Stimulated activated CD8-positive, alpha-beta memory T cell treated with anti-CD3 and anti-CD28 coated beads, Interleukin-12 subunit alpha, Interleukin-12 subunit beta, amount 100 ng/mL, for 24 hours (primary cell): ENCODE measurements around the gene SNX8.
"Not testable (repeated sequence)": the region's sequence is repeated elsewhere in the genome, so short reads cannot be mapped to it uniquely, and the experiment has no call there.

Experiments
- DNase-seq: peaks from one replicate; pipeline ENCODE4 v3.0.0-alpha.2; 2020; ENCODE audit errors: extremely low read depth

Gene SNX8

DNA sequence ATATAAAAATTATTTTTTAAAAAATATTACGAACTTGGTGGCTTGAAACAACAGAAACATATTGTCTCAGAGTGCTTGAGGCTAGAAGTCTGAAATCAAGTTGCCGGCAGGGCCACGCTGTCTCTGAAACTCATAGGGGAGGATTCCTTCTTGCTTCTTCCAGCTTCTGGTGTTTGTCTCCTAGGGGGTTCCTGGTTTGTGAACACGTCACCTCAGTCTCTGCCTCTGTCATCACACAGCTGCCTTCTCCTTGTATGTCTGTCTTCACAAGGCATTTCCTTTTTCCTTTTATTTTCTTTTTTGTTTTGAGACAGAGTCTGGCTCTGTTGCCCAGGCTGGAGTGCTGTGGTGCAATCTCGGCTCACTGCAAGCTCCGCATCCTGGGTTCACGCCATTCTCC is 12.7 kb upstream of the SNX8 start:
- no peak for DNase-seq

DNA sequence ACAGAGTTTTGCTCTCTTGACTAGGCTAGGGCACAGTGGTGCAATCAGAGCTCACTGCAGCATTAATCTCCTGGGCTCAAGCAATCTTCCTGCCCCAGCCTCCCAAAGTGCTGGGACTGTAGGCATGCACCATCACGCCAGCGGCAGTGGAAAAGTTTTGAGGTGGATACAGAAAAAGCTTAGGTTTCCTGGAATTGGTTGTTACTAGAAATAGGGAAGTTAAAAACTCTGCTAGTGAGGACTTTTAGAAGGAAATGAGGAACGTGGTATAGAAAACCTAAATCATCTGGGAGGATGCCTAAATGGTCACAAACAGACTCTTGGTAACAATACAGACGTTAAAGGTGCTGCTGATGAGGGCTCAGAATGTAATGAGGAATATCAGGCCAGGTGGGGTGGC is 10.9 kb upstream of the SNX8 start:
- no peak for DNase-seq

GRCh38 chr7:2321020-2321419 is 6.8 kb upstream of the SNX8 start:
- DNase-seq: no peak

DNA sequence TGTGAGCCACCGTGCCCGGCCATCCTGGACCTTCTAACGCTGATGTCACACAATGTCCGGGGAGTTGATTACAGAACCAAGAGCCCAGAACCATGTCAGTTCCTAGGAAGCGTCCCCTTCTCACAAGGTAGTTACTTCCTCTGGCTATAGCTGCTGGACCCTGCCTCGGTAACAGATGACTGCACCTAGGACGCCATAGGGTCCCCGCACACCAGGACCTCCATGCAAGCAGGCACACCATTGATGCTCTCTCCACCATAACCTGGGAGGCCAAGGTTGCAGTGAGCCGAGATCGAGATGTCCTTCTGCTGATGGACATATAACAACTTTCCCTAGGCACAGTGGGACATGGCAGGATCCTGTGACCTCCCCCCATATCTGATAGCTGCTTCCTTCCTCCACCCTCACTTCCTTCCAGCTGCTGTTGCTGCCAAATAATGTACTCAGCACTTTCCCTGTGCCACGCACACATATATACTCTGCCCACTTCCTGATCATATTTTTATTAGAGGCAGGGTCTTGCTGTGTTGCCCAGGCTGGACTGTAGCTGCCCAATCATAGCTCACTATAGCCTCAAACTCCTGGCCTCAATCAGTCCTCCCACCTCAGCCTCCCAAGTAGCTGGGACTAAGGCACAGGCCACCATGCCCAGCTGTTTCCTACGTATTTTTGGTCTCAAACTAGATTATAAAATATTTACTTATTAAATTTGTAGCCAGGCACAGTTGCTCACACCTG is 3.5 kb upstream of the SNX8 start:
- no peak for DNase-seq

GRCh38 chr7:2316578-2316977 is 2.3 kb upstream of the SNX8 start:
- no peak for DNase-seq

DNA sequence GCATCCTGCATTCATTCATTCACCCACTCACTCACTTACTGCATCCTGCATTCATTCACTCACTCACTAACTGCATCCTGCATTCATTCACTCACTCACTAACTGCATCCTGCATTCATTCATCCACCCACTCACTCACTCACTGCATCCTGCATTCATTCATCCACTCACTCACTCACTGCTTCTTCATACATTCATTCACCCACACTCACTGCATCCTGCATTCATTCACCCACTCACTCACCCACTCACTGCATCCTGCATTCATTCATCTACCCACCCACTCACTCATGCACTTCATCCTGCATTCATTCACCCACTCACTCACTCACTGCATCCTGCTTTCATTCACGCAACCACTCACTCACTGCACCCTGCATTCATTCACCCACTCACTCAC is 1.5 kb upstream of the SNX8 start:
- DNase-seq: no peak

DNA sequence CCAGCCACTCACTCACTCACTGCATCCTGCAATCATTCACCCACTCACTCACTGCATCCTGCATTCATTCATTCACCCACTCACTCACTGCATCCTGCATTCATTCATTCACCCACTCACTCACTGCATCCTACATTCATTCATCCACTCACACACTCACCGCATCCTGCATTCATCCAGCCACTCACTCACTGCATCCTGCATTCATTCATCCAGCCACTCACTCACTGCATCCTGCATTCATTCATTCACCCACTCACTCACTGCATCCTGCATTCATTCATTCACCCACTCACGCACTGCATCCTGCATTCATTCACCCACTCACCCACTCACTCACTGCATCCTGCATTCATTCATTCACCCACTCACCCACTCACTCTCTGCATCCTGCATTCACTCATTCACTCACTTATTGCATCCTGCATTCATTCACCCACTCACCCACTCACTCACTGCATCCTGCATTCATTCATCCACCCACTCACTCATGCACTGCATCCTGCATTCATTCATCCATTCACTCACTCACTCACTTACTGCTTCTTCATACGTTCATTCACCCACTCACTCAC is 802 bp upstream of the SNX8 start:
- not testable (repeated sequence) for DNase-seq

- DNase-seq: no peak
These were observed 612 bp downstream of the SNX8 start for GRCh38 chr7:2313450-2314208.

GRCh38 chr7:2312267-2312929 is 1.8 kb downstream of the SNX8 start:
- DNase-seq: no peak

- no peak for DNase-seq
These were observed 4.3 kb downstream of the SNX8 start for GRCh38 chr7:2309889-2310331.

- DNase-seq: no peak
These were observed 6.5 kb downstream of the SNX8 start for GRCh38 chr7:2307690-2308107.

- no peak for DNase-seq
These were observed 7.6 kb downstream of the SNX8 start for GRCh38 chr7:2306688-2307087.

DNA sequence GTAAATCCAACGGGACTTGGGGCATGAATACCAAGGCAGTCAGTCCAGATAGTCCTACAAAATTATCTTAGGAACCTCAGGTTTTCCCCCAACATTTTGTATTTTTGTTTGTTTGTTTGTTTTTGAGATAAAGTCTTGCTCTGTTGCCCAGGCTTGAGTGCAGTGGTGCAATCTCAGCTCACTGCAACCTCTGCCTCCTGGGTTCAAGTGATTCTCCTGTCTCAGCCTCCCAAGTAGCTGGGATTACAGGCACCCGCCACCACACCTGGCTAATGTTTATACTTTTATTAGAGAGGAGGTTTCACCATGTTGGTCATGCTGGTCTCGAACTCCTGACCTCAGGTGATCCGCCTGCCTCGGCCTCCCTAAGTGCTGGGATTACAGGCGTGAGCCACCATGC is 9.0 kb downstream of the SNX8 start:
- DNase-seq: not testable (repeated sequence)

GRCh38 chr7:2303520-2303919 is 10.7 kb downstream of the SNX8 start:
- DNase-seq: not testable (repeated sequence)

- not testable (repeated sequence) for DNase-seq
These were observed 11.4 kb downstream of the SNX8 start for GRCh38 chr7:2302743-2303397.

DNA sequence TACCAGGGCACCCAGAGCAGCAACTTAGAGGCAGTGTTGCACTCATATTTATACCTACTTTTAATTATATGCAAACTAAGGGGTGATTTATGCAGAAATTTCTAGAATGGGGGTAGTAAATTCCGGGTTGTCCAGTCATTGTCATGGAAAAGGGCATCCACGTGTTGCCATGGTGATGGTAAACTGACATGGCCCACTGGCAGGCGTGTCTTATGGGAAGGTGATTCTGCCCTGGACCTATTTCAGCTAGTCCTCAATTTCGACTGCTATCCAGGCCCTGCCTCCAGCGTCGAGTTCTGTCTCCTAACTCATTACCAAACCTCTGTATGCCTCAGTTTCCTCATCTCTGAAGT is 12.8 kb downstream of the SNX8 start:
- no peak for DNase-seq

GRCh38 chr7:2299870-2300512 is 14.2 kb downstream of the SNX8 start:
- no peak for DNase-seq

DNA sequence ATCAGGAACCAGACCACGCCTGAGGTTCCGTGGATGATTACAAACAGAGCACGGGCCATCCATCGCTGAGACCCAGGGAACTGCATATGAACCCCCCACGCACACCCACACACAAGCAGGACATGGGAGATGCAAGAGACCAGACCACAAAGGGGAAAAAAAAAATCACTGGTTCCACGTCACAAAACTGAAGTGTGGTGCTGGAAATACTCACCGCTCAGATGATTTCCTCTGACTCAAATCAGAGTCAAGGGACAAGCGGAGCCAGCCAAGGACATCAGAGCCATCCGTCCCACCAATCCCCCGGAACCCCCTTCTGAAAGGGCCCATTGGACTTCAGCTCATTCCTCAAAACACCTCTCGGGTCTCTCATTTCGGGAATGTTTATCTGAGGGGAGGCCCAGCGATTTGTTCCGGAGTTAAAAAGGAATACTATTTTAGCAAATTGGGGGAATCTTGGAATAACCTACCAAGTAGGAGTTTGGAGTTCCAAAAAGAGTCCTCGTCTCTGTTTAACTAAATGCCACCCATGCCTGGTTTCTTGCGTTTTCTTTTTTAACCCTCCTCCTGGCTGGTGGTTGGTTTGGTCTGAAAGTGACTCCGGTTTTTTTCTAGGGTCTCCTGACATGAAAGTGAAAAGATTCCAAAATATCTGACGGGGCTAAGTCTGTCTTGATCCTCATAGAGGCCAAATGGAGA is 15.0 kb downstream of the SNX8 start:
- no peak for DNase-seq

GRCh38 chr7:2296832-2297231 is 17.4 kb downstream of the SNX8 start:
- DNase-seq: no peak

GRCh38 chr7:2295936-2296620 is 18.2 kb downstream of the SNX8 start:
- no peak for DNase-seq
